ENCODE data around the gene ADORA1.

- TF ChIP-seq CTCF (conservative IDR thresholded peaks at IDR 0.05; ENCODE audit: low read length) (no peak), EZH2phosphoT487 (IDR thresholded peaks at IDR 0.05; ENCODE audit: borderline replicate concordance, low read depth, low read length) (no peak)
Observed at GRCh38 chr1:203103829-203104495, 23.6 kb upstream of the ADORA1 start.
